A549 (cell line): ENCODE measurements around the gene ERCC2.

ENCODE experiments used
- BCL3 ChIP-seq: fragments of >200 bp; sonication (Bioruptor Twin); formaldehyde crosslinking; IDR thresholded peaks from 3 replicates; pipeline ENCODE4 v1.6.1; 2016
- BHLHE40 ChIP-seq: IDR thresholded peaks from 2 replicates; pipeline ENCODE4 v1.6.1; 2012; ENCODE audit warnings: low read depth, low read length, inconsistent platforms
- CEBPB ChIP-seq, 2 experiments: fragments of >200 bp in 1 of 2; sonication (Bioruptor Twin) in 1 of 2; formaldehyde crosslinking in 1 of 2; IDR thresholded peaks; 2 replicates each; pipeline ENCODE4 v1.6.1; 2012 to 2016
- CTCF ChIP-seq: fragments of >200 bp; sonication (Bioruptor Twin); formaldehyde crosslinking; IDR thresholded peaks from 3 replicates; pipeline ENCODE4 v1.5.1; 2016
- EP300 ChIP-seq, 2 experiments: fragments of >200 bp; sonication (Bioruptor Twin); formaldehyde crosslinking; IDR thresholded peaks; 2 replicates in 1 of 2; 3 replicates in 1 of 2; pipeline ENCODE4 v1.6.1; 2016 to 2017
- JUN ChIP-seq, 2 experiments: fragments of >200 bp; sonication (Bioruptor Twin); formaldehyde crosslinking; IDR thresholded peaks; 2 replicates in 1 of 2; 3 replicates in 1 of 2; pipeline ENCODE4 v1.6.1; 2016 to 2017
- MAFK ChIP-seq: fragments of 450-650 bp; IDR thresholded peaks from 2 replicates; pipeline ENCODE4 v1.6.1; 2014; ENCODE audit not compliant: partially characterized antibody
- POLR2A ChIP-seq: IDR thresholded peaks from 2 replicates; pipeline ENCODE4 v1.6.1; 2012; ENCODE audit warnings: mild to moderate bottlenecking, low read length
- RAD21 ChIP-seq, 2 experiments: fragments of >200 bp in 1 of 2; sonication (Bioruptor Twin) in 1 of 2; formaldehyde crosslinking in 1 of 2; IDR thresholded peaks in 1 of 2; conservative IDR thresholded peaks in 1 of 2; 2 replicates in 1 of 2; 3 replicates in 1 of 2; pipeline ENCODE4 v1.6.1; 2012 to 2018; ENCODE audit warnings: inconsistent platforms in 1 of 2
- RCOR1 ChIP-seq: fragments of 150-350 bp; IDR thresholded peaks from 2 replicates; pipeline ENCODE4 v1.6.1; 2014; ENCODE audit warnings: antibody characterized with exemption, low read length, low read depth
- REST ChIP-seq: fragments of 200-600 bp; sonication (generic); IDR thresholded peaks from 2 replicates; pipeline ENCODE4 v1.6.1; 2016; ENCODE audit warnings: antibody characterized with exemption, mild to moderate bottlenecking, moderate library complexity
- RNF2 ChIP-seq: fragments of 200-600 bp; sonication (generic); IDR thresholded peaks from 2 replicates; pipeline ENCODE4 v1.6.1; 2016; ENCODE audit warnings: low read depth, mild to moderate bottlenecking, antibody characterized with exemption, moderate library complexity, borderline replicate concordance
- SMC3 ChIP-seq: fragments of >200 bp; sonication (Bioruptor Twin); formaldehyde crosslinking; IDR thresholded peaks from 3 replicates; pipeline ENCODE4 v1.6.1; 2018; ENCODE audit warnings: inconsistent platforms
- ZNF302 ChIP-seq: fragments of 250-450 bp; sonication (Bioruptor Pico); IDR thresholded peaks from 2 replicates; pipeline ENCODE4 v1.9.0; 2021; ENCODE audit warnings: inconsistent platforms, mild to moderate bottlenecking, moderate library complexity

GRCh38 chr19:45419396-45419795 lies 49.0 kb upstream of the ERCC2 start:
- no peak for TF ChIP-seq JUN (IDR thresholded peaks at IDR 0.05)
- no peak for TF ChIP-seq RAD21 (conservative IDR thresholded peaks at IDR 0.05 in 1 of 2, IDR thresholded peaks at IDR 0.05 in 1 of 2)
- no peak for TF ChIP-seq MAFK
- no peak for TF ChIP-seq CTCF
- no peak for TF ChIP-seq RCOR1
- TF ChIP-seq SMC3, result no peak
- TF ChIP-seq RNF2, result no peak
- no peak for TF ChIP-seq POLR2A
- TF ChIP-seq BHLHE40, result no peak
- TF ChIP-seq ZNF302 (CRISPR knock-in tag), result no peak
- TF ChIP-seq EP300 (IDR thresholded peaks at IDR 0.05), result no peak
- TF ChIP-seq CEBPB (IDR thresholded peaks at IDR 0.05), result no peak
- no peak for TF ChIP-seq BCL3
- no peak for TF ChIP-seq REST
